Spleen (tissue), 11 donors: ENCODE data around the gene WDR33. TPM values are rescaled to one million over a fixed set of nuclear protein-coding genes. Genes with fewer than 3 reads are reported as not detected.

Source experiments
- DNase-seq: peaks from one replicate; pipeline ENCODE4 v3.0.0-alpha.2; 2020
- H3K27ac ChIP-seq, 8 donors: fragments of 200-600 bp; sonication (generic) in 7 of 8; 1 replicate in 4 of 8; 2 replicates in 4 of 8; pipeline versions ENCODE4 v1.5.0 to v1.8.0; 2016 to 2021; ENCODE audit warnings: inconsistent platforms in 4 of 8, mild to moderate bottlenecking in 4 of 8, moderate library complexity in 1 of 8
- H3K27me3 ChIP-seq, 7 donors: fragments of 200-600 bp; sonication (generic) in 6 of 7; replicated peaks in 1 of 7; 1 replicate in 4 of 7; 2 replicates in 3 of 7; pipeline versions ENCODE4 v1.5.0 to v1.8.0; 2016 to 2021; ENCODE audit warnings: inconsistent platforms in 3 of 7, mild to moderate bottlenecking in 1 of 7
- H3K36me3 ChIP-seq, 6 donors: fragments of 200-600 bp; sonication (generic) in 5 of 6; 1 replicate in 4 of 6; 2 replicates in 2 of 6; pipeline versions ENCODE4 v1.5.0 to v1.8.0; 2016 to 2021; ENCODE audit warnings: inconsistent platforms in 2 of 6
- H3K4me1 ChIP-seq, 6 donors: fragments of 200-600 bp; sonication (generic) in 5 of 6; 1 replicate in 3 of 6; 2 replicates in 3 of 6; pipeline versions ENCODE4 v1.5.0 to v1.8.0; 2016 to 2021; ENCODE audit warnings: inconsistent platforms in 3 of 6
- H3K4me3 ChIP-seq, 8 donors: fragments of 200-600 bp; sonication (generic) in 7 of 8; 1 replicate in 4 of 8; 2 replicates in 4 of 8; pipeline versions ENCODE4 v1.5.0 to v1.8.0; 2016 to 2021; ENCODE audit warnings: inconsistent platforms in 4 of 8, mild to moderate bottlenecking in 4 of 8, moderate library complexity in 2 of 8
- H3K9me3 ChIP-seq, 8 donors: fragments of 200-600 bp; sonication (generic) in 7 of 8; 1 replicate in 4 of 8; 2 replicates in 4 of 8; pipeline versions ENCODE4 v1.5.0 to v1.8.0; 2016 to 2021; ENCODE audit warnings: inconsistent platforms in 4 of 8
- CTCF ChIP-seq, 11 experiments: fragments of 200-600 bp in 7 of 11; fragments of 450-650 bp in 4 of 11; sonication (generic) in 4 of 11; IDR thresholded peaks in 8 of 11; conservative IDR thresholded peaks in 3 of 11; 1 replicate in 7 of 11; 2 replicates in 4 of 11; pipeline versions ENCODE4 v1.4.0 to v1.8.0; 2016 to 2021; ENCODE audit warnings: antibody characterized with exemption in 11 of 11, inconsistent platforms in 4 of 11, mild to moderate bottlenecking in 1 of 11
- POLR2A ChIP-seq, 3 donors: fragments of 450-650 bp; IDR thresholded peaks; one replicate each; pipeline ENCODE4 v1.5.1; 2017; ENCODE audit warnings: antibody characterized with exemption in 3 of 3, mild to moderate bottlenecking in 1 of 3
- POLR2AphosphoS5 ChIP-seq, 3 donors: sonication (generic); formaldehyde crosslinking; IDR thresholded peaks; one replicate each; pipeline ENCODE4 v1.5.1; 2017; ENCODE audit warnings: antibody characterized with exemption in 3 of 3
- WGBS, 5 donors: extraction: QIAGEN DNeasy Blood & Tissue Kit in 3 of 5; methylation state at CpG; one replicate each; pipeline versions ENCODE4 v1.1.5 to v1.1.7; 2013 to 2018; 5-methylcytosine and 5-hydroxymethylcytosine counted together
- intact Hi-C: fragments of 100-400 bp; cut with DNase I; formaldehyde crosslinking; loops from one replicate; pipeline ENCODE4 v1.15.0; 2023; ENCODE audit warnings: low total_unique reads
- polyA plus RNA-seq, 3 donors: library from polyadenylated mRNA; stranded (reverse); fragments of 200-250 nt; gene quantifications; one replicate each; pipeline ENCODE4 v1.2.1, GENCODE V29; 2013
- total RNA-seq, 7 donors: library from RNA; depleted of rRNA in 3 of 7; stranded (reverse); fragments of >200 nt in 3 of 7; fragmentation: NEBNext Ultra II Directional in 4 of 7; extraction: Animal tissue kit (Norgen Biotek cat#: 25700) in 4 of 7; gene quantifications; one replicate each; pipeline versions ENCODE4 v1.1.0 to v1.2.1, GENCODE V29; 2016 to 2021
- donor health status: healthy with polysubstance abuse.
- donor health status: DM: no; HTN: no; CAD: no; lungs with moderate emphysema.
- donor health status: DM: no; HTN: no; CAD: no.
- donor health status: Bipolar disorder and iron deficiency.
- donor health status: healthy.
- donor health status: DM: no; HTN: no; CAD: no.
- donor health status: DM: yes; HTN: yes; CAD: no.

WDR33 gene
- total and polyA plus RNA-seq, 10 donors = 15.4 to 85.3 (median 63.1) TPM

GRCh38 chr2:127735044-127735443 lies 75.9 kb downstream of the WDR33 start:
- Histone ChIP-seq H3K4me1 (peaks cover 0 to 4% (median 0%) of the 10 kb centered on the region in 6 donors), H3K27me3 (no peaks in the 10 kb centered on the region), H3K36me3 (peaks cover 0 to 32% (median 0%) of the 10 kb centered on the region in 6 donors), H3K27ac (no peak overlapping the region), H3K9me3 (no peaks in the 10 kb centered on the region), H3K4me3 (no peak overlapping the region)
- WGBS, 5 donors = 92 to 100% (median 97%) methylated on average over 2 of the region's 2 CpGs
- TF ChIP-seq POLR2A (IDR thresholded peaks at IDR 0.05) (no peak), POLR2AphosphoS5 (IDR thresholded peaks at IDR 0.05) (no peak), CTCF (IDR thresholded peaks at IDR 0.05 in 8 of 11, conservative IDR thresholded peaks at IDR 0.05 in 3 of 11) (no peak)
- DNase-seq = no peak
- intact Hi-C loops = no loop called here

- Histone ChIP-seq H3K4me3 (peak overlapping the region in 2 of 8 donors; percentile 8 to 25), H3K36me3 (peaks cover 0 to 29% (median 0%) of the 10 kb centered on the region in 6 donors), H3K27me3 (no peaks in the 10 kb centered on the region), H3K27ac (peak overlapping the region in 3 of 8 donors; percentile 11 to 40 (median 26)), H3K4me1 (peaks cover 0 to 4% (median 0%) of the 10 kb centered on the region in 6 donors), H3K9me3 (no peaks in the 10 kb centered on the region)
- 73 to 75% (median 74%) methylated on average over 5 of the region's 5 CpGs for WGBS, 5 donors
- TF ChIP-seq POLR2A (IDR thresholded peaks at IDR 0.05) (no peak), CTCF (IDR thresholded peaks at IDR 0.05 in 8 of 11, conservative IDR thresholded peaks at IDR 0.05 in 3 of 11) (no peak), POLR2AphosphoS5 (IDR thresholded peaks at IDR 0.05) (no peak)
- DNase-seq = no peak
- intact Hi-C loops = no loop called here
Measured at GRCh38 chr2:127733816-127734537, 77.0 kb downstream of the WDR33 start.

GRCh38 chr2:127733113-127733815 lies 77.7 kb downstream of the WDR33 start:
- Histone ChIP-seq H3K27me3 (no peaks in the 10 kb centered on the region), H3K9me3 (no peaks in the 10 kb centered on the region), H3K27ac (peak overlapping the region in 3 of 8 donors; percentile 11 to 40 (median 26)), H3K4me1 (peaks cover 0 to 4% (median 0%) of the 10 kb centered on the region in 6 donors), H3K36me3 (peaks cover 0 to 25% (median 0%) of the 10 kb centered on the region in 6 donors), H3K4me3 (peak overlapping the region in 2 of 8 donors; percentile 8 to 25)
- 81 to 92% (median 82%) methylated on average over 6 of the region's 6 CpGs for WGBS, 5 donors
- no peak for TF ChIP-seq POLR2AphosphoS5 (IDR thresholded peaks at IDR 0.05)
- TF ChIP-seq POLR2A (IDR thresholded peaks at IDR 0.05) = no peak
- TF ChIP-seq CTCF (IDR thresholded peaks at IDR 0.05 in 8 of 11, conservative IDR thresholded peaks at IDR 0.05 in 3 of 11) = no peak
- no peak for DNase-seq
- intact Hi-C loops = no loop called here
